Activated CD8-positive, alpha-beta memory T cell treated with anti-CD3 and anti-CD28 coated beads, Interleukin-2, amount 10 ng/mL, durations not matched to agents 7 days and 5 days (primary cell): Measurements from ENCODE around the gene FALEC. TPM values are rescaled to one million over a fixed set of nuclear protein-coding genes. Genes with fewer than 3 reads are reported as not detected.
A peak's percentile ranks its signal among the peaks of the same experiment; 100 is the strongest.

Experiments used
- ATAC-seq: fragments of 150-1000 bp; cut with Tn5 transposase; one replicate; pipeline ENCODE4 v1.10.0; 2021; ENCODE audit warnings: moderate library complexity
- CTCF ChIA-PET: fragments of 350-600 bp; sonication (Branson Sonifier 250); formaldehyde crosslinking; loops from one replicate; lab custom pipeline; 2021; ENCODE audit warnings: antibody characterized with exemption; lab: Charles Lee
- DNase-seq: peaks from one replicate; pipeline ENCODE4 v3.0.0-alpha.2; 2020
- H3K27ac Mint-ChIP-seq: one replicate; pipeline ENCODE4 v1.8.0; 2021; ENCODE audit warnings: mild to moderate bottlenecking, mixed read lengths
- H3K27me3 Mint-ChIP-seq: one replicate; pipeline ENCODE4 v1.8.0; 2021; ENCODE audit warnings: mixed read lengths
- H3K36me3 Mint-ChIP-seq: one replicate; pipeline ENCODE4 v1.8.0; 2021; ENCODE audit warnings: mild to moderate bottlenecking, mixed read lengths
- H3K4me1 Mint-ChIP-seq: one replicate; pipeline ENCODE4 v1.8.0; 2021; ENCODE audit warnings: mixed read lengths
- H3K4me3 Mint-ChIP-seq: one replicate; pipeline ENCODE4 v1.8.0; 2021; ENCODE audit warnings: mild to moderate bottlenecking, moderate library complexity, mixed read lengths
- H3K9me3 Mint-ChIP-seq: one replicate; pipeline ENCODE4 v1.8.0; 2022; ENCODE audit warnings: low read depth, mixed read lengths
- total RNA-seq, 2 experiments: library from RNA; stranded (reverse); gene quantifications; one replicate each; pipeline ENCODE4 v1.2.3, GENCODE V29; 2021

The FALEC gene
- total RNA-seq, 2 experiments from 2014 or later = 0.59 TPM; not detected in 1

DNA sequence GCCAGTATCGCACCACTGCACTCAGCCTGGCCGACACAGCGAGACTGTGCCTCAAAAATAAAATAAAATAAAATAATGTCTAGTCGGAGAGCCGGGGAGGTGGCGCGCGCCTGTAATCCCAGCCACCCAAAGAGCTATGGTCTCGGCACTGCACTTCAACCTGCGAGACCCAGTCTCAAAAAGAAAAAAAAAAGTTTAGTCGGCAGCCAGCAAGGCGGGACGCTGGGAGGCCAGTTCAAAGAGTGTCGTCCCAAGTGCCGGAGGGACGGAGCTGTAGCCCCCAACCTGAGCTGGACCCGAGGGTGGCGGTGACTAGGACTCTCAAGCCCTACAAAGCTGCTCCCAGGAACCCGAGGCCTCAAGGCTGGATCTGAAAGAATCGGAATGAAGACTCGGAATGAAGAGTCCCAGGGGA lies 632 bp upstream of the FALEC start:
- Mint-ChIP-seq H3K9me3 (no peaks in the 10 kb centered on the region), H3K4me3 (peak overlapping the region; percentile 84), H3K4me1 (peaks cover 17% of the 10 kb centered on the region), H3K27me3 (no peaks in the 10 kb centered on the region), H3K36me3 (peaks cover 3% of the 10 kb centered on the region), H3K27ac (peak overlapping the region; percentile 64)
- ATAC-seq (no peak), DNase-seq (no peak)
- CTCF ChIA-PET = interaction anchor here (0.9 to 3.8 kb wide), 11 partner anchors 9 to 407 kb away, joined by 3 to 32 read pairs (median 6); partner anchors contain the start of genes CA14, RPRD2 and TARS2

DNA sequence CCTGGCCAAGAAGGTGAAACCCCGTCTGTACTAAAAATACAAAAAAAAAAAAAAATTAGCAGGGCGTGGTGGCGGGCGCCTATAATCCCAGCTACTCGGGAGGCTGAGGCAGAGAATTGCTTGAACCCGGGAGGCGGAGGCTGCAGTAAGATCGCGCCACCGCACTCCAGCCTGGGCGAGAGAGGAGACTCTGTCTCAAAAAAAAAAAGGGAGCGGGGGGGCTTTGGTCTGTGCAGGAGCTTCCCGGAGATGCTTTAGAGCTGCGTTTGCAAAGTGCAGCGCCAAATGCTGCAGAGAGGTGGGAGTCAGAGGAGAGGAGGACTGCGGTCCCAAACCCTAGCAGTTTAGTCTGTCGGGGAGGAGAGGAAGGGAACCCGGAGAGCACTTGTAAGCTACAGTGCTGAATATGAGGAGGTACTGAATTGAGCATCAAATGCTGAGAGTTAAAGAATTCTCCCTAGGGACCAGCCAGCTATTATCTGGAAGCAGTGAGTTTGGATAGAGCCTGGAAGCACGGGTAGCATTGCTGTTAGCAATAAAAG lies 569 bp downstream of the FALEC start:
- peak; percentile 7 for ATAC-seq
- CTCF ChIA-PET = interaction anchor here (0.7 to 3.8 kb wide), 16 partner anchors 8 to 406 kb away, joined by 3 to 32 read pairs (median 4); partner anchors contain the start of genes CA14, MCL1, RPRD2 and TARS2
- Mint-ChIP-seq H3K4me3 (peak overlapping the region; percentile 84), H3K36me3 (peaks cover 3% of the 10 kb centered on the region), H3K4me1 (peaks cover 16% of the 10 kb centered on the region), H3K27me3 (no peaks in the 10 kb centered on the region), H3K27ac (no peak overlapping the region), H3K9me3 (no peaks in the 10 kb centered on the region)
- DNase-seq = no peak

DNA sequence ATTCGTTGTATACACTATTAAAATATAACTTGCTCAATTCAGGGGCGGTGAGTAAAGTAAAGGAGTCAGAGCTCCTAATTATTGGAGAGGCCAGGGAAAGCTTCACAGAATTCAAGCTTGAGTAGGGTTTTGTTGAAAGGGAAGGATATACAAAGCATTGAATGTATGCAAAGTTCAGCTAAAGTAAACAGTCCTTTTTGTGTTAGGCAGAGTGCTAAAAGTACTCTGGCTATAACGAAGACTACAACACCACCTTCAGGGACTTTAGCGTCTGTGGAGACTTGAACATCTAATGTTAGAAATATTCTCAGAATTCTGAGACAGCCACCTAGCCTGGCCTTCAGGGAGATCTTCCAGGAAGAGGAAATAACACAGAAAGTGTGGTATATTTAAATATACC lies 1.1 kb downstream of the FALEC start:
- no peak for DNase-seq
- Mint-ChIP-seq H3K9me3 (no peaks in the 10 kb centered on the region), H3K4me1 (peaks cover 20% of the 10 kb centered on the region), H3K27ac (no peak overlapping the region), H3K4me3 (peak overlapping the region; percentile 84), H3K36me3 (peaks cover 3% of the 10 kb centered on the region), H3K27me3 (no peaks in the 10 kb centered on the region)
- CTCF ChIA-PET = interaction anchor here (0.7 to 3.8 kb wide), 11 partner anchors 16 to 494 kb away, joined by 3 to 32 read pairs (median 6); partner anchors contain the start of genes CA14, MCL1 and TARS2
- ATAC-seq = no peak

DNA sequence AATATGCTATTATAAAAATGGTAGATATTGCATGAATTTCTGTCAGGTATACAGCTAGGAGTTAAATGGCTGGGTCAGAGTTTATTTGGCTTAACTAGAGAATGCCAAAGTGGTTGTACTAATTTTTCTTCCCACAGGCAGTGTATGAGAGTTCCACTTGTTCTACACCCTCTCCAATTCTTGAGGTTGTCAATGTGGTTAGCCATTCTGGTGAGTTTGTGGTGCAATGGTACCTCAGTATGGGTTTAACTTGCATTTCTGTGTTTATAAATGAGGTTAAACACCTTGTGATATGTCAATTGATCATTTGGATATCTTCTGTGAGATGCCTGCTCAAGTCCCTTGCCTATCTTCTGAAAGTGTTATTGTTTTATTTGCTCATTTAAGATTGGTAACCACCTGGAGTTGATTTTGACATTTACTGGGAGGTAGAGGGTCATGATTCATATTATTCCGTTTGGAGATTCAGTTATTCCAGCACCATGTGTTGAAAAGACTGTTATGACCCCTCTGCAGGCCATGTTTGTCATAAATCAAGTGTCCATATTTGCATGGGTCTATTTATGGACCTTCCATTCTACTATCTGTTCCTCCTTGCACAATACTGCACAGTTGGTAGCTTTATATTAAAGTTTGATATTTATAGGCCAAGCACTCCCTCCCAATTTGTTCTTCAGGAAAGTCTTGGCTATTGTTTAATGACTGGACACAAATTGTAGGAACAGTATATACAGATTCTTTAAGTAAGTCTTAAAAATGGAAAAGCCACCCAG lies 5.8 kb downstream of the FALEC start:
- no peaks in the 10 kb centered on the region for H3K27me3 Mint-ChIP-seq
- no peak for ATAC-seq
- H3K4me1 Mint-ChIP-seq = peaks cover 13% of the 10 kb centered on the region
- no peaks in the 10 kb centered on the region for H3K9me3 Mint-ChIP-seq
- H3K4me3 Mint-ChIP-seq = no peak overlapping the region
- H3K36me3 Mint-ChIP-seq = no peaks in the 10 kb centered on the region
- DNase-seq = no peak
- H3K27ac Mint-ChIP-seq = no peak overlapping the region
- CTCF ChIA-PET = interaction anchor here (1.2 kb wide), 1 partner anchor 40 kb away, joined by 3 read pairs; no protein-coding TSS in a partner anchor

DNA sequence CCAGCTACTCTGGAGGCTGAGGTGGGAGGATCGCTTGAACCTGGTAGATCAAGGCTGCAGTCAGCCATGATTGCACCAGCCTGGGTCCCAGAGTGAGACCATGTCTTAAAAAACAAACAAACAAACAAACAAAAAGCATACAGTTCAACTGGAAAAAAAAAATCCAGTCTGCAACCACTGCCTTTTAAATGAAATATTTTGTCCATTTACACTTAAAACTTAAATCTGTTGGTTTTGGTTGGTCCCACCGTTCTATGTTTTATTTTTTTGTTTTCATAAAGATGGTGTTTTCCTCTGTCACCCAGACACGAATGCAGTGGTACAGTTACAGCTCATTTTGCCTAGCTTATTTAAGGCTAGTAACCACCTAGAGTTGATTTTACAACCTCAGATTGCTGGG lies 9.8 kb downstream of the FALEC start:
- Mint-ChIP-seq H3K4me1 (peaks cover 5% of the 10 kb centered on the region), H3K36me3 (no peaks in the 10 kb centered on the region), H3K9me3 (no peaks in the 10 kb centered on the region), H3K27ac (no peak overlapping the region), H3K27me3 (no peaks in the 10 kb centered on the region), H3K4me3 (no peak overlapping the region)
- CTCF ChIA-PET = interaction anchor here (1.1 kb wide), 1 partner anchor 10 kb away, joined by 3 read pairs; the partner anchor contains the start of gene FALEC
- DNase-seq (no peak), ATAC-seq (no peak)

DNA sequence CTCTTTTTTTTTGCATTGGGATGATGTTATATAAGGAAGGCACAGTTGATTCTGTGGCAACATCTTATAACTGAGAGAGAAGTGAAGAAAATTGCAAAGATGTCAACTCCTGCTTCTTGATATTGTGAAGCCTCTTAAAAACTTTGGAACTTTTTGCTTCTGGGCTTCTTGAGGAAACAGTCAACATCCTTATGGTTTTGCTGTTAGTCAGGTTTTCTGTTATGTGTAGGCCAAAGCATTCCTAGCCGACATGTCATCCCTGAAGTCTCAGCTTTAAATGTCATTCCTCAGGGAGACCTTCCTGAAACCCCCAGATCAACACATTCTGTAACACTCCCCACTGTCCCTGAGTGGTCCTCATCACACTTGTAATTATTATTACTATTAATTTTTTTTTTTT lies 12.6 kb downstream of the FALEC start:
- Mint-ChIP-seq H3K27ac (no peak overlapping the region), H3K9me3 (no peaks in the 10 kb centered on the region), H3K36me3 (no peaks in the 10 kb centered on the region), H3K4me3 (no peak overlapping the region), H3K4me1 (no peaks in the 10 kb centered on the region), H3K27me3 (no peaks in the 10 kb centered on the region)
- CTCF ChIA-PET = interaction anchor here (2.8 kb wide), 1 partner anchor 272 kb away, joined by 12 read pairs; no protein-coding TSS in a partner anchor
- ATAC-seq = no peak
- DNase-seq = no peak

DNA sequence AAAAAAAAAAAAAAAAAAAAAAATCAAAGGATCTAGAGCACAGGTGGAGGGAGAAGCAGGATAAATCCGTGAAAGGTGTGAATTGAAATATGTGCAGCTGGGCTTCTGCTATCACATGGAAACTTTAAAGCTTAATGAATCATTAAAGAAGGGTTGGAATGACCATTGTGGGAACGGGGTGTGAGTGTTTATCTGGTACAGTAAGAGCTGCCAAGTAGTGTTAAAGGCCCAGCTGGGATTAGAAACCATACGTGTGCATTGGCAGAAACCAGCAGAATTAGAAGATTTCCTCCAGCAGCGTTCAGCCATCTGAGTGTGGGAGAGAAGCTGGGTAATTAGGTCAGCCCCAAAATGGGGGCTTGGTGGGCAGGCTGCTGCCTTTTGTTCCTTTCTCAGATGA lies 13.5 kb downstream of the FALEC start:
- H3K4me1 Mint-ChIP-seq = no peaks in the 10 kb centered on the region
- H3K4me3 Mint-ChIP-seq = no peak overlapping the region
- H3K27ac Mint-ChIP-seq = no peak overlapping the region
- ATAC-seq (no peak), DNase-seq (no peak)
- H3K27me3 Mint-ChIP-seq = no peaks in the 10 kb centered on the region
- CTCF ChIA-PET = interaction anchor here (0.9 to 2.8 kb wide), 3 partner anchors 11 to 273 kb away, joined by 3 to 12 read pairs (median 3); no protein-coding TSS in a partner anchor
- H3K9me3 Mint-ChIP-seq = no peaks in the 10 kb centered on the region
- no peaks in the 10 kb centered on the region for H3K36me3 Mint-ChIP-seq

DNA sequence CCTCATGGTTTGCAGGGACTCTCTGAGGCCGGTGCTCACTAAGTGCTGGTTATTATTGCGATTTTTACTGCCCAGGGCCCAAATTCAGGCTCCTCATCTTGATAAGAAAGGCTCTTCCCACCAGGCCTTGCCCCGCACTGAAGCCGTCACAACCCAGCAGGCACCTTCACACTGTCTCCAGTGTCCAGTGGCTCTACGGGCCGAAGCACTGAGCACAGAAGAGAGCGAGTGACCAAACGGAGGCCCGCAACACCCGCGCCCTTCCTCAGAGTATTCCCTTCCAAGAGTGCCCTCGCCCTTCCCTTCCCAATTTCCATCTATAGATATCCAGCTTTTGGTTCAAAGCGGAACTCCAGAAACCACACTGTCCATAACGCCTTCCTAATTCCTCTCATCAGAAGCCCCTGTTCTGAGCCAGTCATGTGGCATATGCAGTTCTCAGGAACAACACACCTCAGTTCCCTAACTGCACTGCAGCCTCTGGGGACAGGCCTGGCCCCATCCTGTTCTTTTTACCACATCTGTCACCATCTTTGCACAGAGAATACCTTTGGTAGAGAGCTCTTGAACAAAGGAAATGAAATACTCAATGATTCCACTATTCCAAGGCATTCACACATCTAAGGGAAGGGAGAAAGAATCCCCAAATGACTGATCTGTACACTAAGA lies 15.1 kb downstream of the FALEC start:
- DNase-seq (no peak), ATAC-seq (no peak)
- H3K4me3 Mint-ChIP-seq = no peak overlapping the region
- no peaks in the 10 kb centered on the region for H3K4me1 Mint-ChIP-seq
- H3K9me3 Mint-ChIP-seq = no peaks in the 10 kb centered on the region
- no peak overlapping the region for H3K27ac Mint-ChIP-seq
- no peaks in the 10 kb centered on the region for H3K36me3 Mint-ChIP-seq
- no peaks in the 10 kb centered on the region for H3K27me3 Mint-ChIP-seq
- CTCF ChIA-PET = interaction anchor here (0.6 to 3.1 kb wide), 8 partner anchors 14 to 685 kb away, joined by 3 to 27 read pairs (median 5); partner anchors contain the start of genes ADAMTSL4 and FALEC

DNA sequence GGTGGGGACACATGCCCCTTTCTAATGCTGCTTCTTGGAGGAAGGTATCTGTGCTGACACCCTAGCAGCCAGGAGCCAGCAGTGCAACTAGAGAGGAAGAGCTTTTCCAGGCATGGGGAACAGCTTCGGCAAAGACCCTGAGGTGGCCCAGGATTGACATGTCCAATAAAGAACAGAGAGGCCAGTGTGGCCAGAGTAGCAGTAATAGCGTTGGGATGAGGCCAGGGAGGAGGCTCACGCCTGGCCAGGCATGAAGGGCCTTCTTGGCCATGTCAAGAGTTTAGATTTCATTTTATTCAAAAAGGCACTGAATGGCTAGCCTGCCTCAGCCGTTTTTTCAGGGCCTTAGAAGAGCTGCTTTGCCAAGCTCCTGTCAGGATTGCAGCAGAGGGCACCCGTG lies 17.3 kb downstream of the FALEC start:
- ATAC-seq (no peak), DNase-seq (no peak)
- CTCF ChIA-PET = interaction anchor here (0.7 to 3.1 kb wide), 33 partner anchors 9 to 307 kb away, joined by 3 to 27 read pairs (median 4); partner anchors contain the start of genes ADAMTSL4, CA14, ECM1 and ENSA
- Mint-ChIP-seq H3K4me3 (no peak overlapping the region), H3K36me3 (no peaks in the 10 kb centered on the region), H3K9me3 (no peaks in the 10 kb centered on the region), H3K27ac (no peak overlapping the region), H3K27me3 (no peaks in the 10 kb centered on the region), H3K4me1 (no peaks in the 10 kb centered on the region)

DNA sequence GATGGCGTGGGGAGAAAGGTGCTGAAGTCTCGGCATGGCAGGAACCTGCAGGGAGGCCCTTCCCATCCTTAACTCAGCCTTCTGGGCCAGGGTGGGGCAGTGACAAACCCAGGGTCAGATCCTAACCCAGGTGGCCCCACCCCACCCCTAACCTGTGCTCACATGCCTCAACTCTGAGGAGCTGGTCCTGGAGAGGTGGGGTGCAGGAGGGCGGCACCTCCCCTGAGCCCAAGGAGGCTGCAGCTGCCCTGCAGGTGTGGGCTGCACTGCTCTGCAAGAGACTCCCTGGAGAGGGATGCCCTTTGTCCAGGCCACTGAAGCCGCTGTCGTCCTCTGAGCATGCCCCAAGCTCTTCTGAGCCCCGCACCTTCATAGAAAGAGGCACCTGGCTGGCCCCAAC lies 18.4 kb downstream of the FALEC start:
- CTCF ChIA-PET = interaction anchor here (1.0 to 3.1 kb wide), 5 partner anchors 15 to 54 kb away, joined by 3 to 27 read pairs (median 4); partner anchors contain the start of genes ADAMTSL4 and FALEC
- H3K9me3 Mint-ChIP-seq = no peaks in the 10 kb centered on the region
- H3K4me3 Mint-ChIP-seq = no peak overlapping the region
- no peak overlapping the region for H3K27ac Mint-ChIP-seq
- ATAC-seq (no peak), DNase-seq (no peak)
- H3K4me1 Mint-ChIP-seq = no peaks in the 10 kb centered on the region
- H3K27me3 Mint-ChIP-seq = no peaks in the 10 kb centered on the region
- no peaks in the 10 kb centered on the region for H3K36me3 Mint-ChIP-seq

DNA sequence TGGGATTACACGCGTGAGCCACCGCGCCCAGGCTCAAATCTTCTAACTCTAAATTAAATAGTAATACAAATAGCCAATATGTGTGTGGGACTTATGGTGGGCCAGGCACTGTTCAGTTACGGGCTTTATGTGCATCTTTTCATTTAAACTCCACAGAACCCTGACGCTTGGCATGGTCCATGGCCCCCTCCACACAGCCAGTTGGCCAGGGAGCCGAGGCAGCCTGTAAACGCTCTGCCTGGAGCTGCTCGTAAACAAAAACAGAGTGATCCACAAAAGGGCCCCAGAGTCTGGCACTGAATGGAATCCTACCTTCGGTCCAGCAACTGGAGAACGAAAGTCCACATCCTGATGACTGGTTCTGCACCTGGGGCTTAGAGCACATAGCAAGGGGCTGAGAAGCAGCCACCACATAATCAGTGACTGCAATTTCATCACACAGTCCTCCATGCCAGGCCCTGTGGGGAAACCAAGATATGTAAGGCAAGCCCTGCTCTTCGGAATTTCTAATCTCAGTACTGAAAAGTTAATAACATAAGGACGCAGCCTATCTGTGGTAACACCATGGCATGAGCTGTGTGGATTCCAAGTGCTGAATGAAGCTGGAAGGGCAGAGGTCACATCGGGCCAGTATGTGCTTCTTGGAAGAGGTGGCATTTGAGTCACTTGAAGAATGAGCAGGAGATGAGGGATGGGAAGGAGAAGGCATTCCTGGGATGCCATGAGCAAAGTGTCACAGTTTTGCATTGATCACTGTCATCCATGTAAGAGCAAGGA lies 20.1 kb downstream of the FALEC start:
- H3K27me3 Mint-ChIP-seq = no peaks in the 10 kb centered on the region
- DNase-seq (no peak), ATAC-seq (no peak)
- H3K4me1 Mint-ChIP-seq = no peaks in the 10 kb centered on the region
- no peaks in the 10 kb centered on the region for H3K9me3 Mint-ChIP-seq
- CTCF ChIA-PET = interaction anchor here (0.5 to 1.6 kb wide), 2 partner anchors 280 to 425 kb away, joined by 3 to 6 read pairs; no protein-coding TSS in a partner anchor
- no peak overlapping the region for H3K27ac Mint-ChIP-seq
- H3K4me3 Mint-ChIP-seq = no peak overlapping the region
- H3K36me3 Mint-ChIP-seq = no peaks in the 10 kb centered on the region
